ENCODE data around the gene C3.
"Not testable (repeated sequence)": the region's sequence is repeated elsewhere in the genome, so short reads cannot be mapped to it uniquely, and the experiment has no call there.

The C3 gene

DNA sequence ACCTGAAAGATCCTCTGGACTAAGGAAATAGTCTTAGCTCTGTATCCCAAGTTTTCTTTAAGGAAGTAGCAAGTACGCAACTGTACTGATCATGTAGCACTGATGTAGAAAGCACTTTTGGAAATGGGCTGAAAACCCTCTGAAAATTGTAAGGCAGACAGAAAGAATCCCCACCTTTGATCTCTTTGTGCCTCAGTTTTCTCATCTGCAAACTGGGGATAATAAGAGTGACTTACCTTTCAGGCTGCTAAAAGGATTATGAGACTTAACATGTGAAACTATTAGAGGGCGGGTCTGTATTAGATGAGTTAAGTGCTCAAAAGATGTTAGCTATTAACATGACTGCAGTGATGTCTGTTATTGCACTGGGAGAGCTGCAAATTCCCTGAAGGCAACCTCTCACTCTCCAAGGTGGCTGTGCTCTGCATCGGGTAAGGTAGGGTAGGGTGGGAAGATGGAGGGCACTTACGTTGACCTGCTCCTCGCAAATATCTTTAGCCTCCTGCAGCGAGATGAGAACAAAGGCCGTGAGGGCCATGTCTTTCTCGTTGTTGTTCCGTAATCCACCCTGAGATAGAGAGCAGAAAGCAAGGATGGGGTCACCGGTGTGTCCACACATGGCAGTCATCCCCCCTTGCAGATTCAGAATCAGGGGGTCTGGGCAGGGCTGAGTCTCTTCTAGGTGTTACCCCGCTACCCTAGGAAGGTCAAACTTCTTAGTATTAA lies 30.1 kb downstream of the C3 start:
- DNase-seq (ENCODE audit: low read depth) = no peak

DNA sequence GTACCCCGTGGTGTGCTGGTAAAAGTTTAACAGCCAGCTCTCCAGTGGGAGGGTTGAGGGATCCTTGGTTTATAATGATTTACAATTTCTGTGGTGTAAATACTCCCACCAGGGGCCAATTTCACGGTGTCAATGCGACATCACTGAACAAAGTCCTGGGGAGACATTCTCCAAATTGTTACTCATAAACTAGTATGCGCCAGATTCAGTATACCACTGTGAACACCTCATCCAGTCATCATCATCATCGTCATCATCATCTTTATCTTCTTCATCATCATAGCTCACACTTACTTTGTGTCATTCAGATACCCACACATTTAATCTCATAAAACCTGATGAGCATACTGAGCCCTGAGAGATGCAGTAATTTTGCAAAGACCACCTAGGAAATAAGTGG lies 33.3 kb downstream of the C3 start:
- no peak for DNase-seq (ENCODE audit: low read depth)

DNA sequence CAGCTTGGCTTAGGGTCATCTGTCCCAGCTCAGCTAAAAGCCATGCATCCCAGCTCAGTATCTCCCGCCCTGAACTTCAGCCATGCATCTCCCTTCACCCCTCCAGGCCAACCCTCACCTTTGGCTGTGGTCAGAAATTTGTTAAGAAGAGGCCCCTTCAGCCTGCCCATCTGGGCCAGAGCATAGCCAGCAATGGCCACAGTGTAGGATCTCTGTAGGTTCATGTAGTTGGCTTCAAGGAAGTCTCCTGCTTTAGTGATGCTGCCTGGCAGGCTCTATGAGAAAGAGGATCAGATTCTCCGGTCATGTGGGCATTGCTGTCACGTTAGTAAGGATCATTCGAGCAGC lies 33.8 kb downstream of the C3 start:
- no peak for DNase-seq (ENCODE audit: low read depth)

DNA sequence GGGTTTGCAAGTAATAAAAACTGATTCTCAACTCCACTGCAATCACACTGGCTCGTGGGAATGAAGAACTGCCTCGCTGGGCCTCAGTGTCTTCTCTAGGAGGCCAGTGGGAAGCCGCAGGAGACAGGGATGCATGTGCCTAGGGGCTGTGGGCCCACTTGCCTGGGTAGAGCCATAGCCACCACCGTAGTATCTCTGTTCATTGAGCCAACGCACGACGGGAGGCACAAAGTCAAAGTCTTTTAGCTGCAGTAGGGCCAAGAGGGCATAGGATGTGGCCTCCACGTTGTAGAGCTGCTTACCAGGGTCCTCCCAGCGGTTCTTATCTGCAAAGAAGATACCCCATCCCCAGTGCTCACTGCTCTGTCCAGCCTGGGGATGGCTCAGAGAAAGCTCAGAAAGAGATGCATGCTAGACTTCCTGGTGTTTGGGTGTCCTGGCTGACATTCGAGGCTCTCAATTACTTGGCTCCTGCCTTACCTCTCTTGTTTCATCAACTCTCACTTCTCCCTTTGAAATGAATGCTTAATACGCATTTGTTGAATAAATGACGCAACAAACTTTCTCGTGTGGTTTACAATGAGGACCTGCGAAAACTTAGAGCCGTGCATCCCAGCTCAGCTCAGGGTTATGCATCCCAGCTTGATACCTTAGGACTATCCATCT lies 34.4 kb downstream of the C3 start:
- no peak for DNase-seq (ENCODE audit: low read depth)

DNA sequence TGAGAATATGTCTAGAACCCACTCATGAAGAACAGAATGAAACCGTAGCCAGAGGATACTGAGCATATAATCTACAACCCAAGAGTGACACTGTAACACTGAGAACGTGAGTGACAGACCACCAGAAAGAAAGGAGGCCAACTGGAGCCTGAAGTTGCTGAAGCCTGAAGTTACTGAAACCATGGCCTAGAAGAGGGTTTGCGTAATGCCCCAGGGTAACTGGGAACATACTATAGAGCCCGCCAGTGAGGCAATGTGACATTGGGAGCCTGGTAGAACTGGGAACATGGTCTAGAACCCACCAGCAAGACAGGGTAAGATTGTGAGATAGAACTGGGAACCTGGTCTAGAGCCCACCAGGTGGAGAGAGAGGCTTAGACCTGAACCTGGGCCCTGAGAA lies 35.0 kb downstream of the C3 start:
- no peak for DNase-seq (ENCODE audit: low read depth)

DNA sequence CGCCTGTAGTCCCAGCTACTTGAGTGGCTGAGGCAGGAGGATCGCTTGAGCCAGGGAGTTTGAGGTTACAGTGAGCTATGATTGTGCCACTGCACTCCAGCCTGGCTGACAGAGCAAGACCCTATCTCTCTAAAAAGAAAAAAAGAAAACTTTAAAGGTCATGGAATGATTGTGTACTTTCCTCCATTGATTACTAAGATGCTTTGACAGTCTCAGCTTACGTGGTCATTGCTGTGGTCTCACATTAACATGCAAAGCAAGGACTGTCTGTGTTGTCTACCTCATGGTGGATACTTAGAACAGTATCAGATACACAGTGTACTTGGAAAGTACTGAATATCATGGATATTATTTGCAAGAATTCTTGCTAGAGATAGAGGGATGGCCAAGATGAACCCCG lies 36.5 kb downstream of the C3 start:
- no peak for DNase-seq (ENCODE audit: low read depth)

DNA sequence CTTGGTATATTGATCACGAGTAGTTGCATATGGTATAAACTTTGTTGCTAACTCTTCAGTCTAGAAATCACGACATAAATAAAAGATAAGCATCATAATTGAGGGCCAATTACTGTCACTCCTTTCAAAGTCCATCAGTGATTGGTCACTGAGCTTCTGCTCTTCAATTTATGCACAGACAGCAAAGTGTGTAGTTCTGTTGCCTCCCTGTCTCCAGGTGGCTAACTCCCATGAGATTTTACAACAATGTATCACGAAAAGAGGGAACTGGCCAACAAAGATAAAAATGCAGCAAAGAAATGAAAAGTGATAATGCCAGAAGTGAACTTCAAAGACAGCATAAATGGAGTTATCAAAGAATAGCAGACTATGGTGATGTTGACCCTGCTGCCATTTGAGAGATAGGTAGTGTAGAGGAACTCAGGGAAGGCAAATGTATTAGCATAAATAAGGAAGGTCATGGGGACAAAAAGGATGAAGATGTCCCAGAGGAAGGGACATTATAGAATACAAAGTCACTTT lies 37.8 kb downstream of the C3 start:
- DNase-seq (ENCODE audit: low read depth) = no peak

DNA sequence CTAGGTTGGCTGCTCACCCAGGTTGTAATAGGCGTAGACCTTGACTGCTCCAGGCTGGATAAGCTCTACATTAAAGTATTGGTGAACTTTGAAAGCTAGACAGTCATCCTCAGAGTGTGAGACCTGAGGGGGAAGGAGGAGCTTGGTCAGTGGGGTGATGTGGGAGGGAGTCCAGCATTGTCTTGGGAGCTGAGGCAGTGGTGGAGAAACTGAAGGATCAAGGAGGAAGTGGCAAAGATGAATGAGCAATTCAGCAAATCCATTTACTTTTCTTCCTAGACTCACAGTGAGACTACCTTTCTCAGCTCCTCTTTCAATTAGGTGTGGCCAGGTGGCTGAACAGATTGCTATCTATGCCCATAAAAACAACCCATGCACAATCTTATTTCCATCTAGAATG lies 40.3 kb downstream of the C3 start:
- no peak for DNase-seq (ENCODE audit: low read depth)

DNA sequence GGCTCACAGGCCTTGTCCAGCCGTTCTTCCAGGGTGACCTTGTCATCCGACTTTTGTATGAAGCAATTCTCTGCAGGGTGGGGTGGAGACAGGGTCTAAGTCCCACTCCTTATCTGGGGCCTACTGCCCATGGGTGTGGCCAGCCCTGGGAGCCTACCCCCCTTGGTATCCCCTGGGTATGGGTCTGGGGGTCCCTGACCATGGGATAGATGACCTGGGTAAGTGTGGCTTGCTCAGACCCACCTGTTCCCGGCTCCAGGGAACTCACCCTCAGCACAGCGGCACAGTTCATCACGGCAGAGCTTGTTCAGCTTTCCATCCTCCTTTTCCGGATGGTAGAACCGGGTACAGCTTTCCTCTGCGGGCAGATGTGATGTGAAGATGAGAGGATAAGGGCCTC lies 41.3 kb downstream of the C3 start:
- DNase-seq (ENCODE audit: low read depth) = no peak

DNA sequence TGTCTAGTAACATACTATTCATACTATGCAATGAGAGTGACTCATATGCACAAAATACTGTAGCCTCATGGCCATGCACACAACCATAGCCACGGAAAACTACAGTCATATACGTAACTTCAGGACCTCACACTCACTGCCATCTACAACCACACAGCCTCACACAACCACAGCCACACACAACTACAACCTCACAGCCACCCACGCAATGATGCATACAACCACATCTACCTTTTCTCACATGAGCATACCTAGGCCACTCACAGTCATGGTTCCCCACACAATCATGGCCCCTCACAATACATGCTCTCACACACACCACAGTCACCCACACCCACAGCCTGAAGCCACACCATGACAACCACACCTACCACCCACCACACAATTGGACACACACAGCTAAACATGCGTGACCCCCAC lies 41.8 kb downstream of the C3 start:
- DNase-seq (ENCODE audit: low read depth) = no peak

DNA sequence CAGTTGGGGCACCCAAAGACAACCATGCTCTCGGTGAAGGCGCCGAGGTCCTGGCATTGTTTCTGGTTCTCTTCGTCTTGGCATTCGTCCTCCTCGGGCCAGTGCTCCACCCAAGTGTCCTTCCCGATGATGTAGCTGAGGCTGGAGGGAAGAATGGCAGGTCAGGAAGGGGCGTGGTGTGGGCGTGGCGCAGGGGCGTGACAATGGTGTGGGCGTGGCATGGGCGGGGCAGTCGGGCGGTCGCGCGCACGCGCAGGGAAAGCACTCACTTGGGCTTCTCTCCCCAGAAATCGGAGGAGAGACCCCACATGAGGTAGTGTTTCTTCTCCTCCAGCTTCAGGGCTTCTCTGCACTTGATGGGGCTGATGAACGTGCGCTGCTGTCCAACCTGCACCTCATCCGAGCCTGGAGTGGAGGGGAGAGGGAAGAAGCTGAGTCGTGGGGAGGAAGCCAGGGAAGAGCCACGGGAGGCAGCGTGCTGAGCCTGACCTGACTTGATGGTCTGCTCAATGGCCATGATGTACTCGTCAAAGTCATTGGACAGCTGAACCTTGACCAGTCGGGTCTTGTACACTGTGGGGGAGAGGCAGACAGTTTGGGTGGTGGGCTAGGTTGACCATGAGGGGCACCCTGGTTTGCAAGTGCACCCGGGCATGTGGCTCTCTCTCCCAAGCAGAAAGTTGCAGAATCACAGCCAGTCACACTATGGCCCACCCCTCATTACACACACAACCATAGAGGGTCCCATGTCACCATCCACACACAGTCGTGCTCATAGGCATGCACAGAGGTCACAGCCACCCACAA lies 42.4 kb downstream of the C3 start:
- DNase-seq (ENCODE audit: low read depth) = no peak

DNA sequence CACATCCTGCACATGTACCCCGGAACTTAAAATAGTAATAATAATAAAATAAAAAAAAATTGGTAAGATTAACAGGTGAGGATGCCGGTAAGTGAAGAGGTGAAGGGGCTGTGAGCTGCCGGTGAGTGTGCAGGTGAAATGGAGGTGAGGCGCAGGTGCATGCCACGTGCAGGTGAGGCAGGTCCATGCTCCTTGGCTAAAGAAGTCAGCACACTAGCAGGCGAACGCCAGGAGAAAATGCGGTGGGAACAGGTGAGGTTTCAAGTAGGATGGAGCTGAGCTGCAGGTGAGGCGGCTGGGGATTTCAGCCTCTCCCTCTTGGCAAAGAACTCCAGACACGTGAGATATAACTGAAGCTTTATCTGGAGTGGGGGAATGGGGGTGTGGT lies 43.0 kb downstream of the C3 start:
- DNase-seq (ENCODE audit: low read depth) = no peak

DNA sequence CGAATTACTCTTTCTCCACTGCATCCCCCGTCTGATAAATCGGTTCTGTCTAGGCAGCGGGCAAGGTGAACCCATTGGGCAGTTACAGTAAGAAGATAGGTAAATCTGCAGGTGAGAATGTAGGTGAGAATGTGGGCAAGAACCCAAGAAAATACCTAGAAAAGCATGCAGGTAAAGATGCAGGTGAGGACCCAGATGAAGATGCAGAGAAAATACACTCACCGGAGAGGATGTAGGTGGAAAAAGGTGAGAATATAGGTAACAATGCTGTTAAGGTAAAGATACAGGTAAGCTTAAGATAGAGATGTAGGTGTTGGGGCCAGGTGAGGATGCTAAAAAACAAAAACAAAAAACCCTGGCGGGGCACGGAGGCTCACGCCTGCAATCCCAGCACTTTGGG lies 44.2 kb downstream of the C3 start:
- no peak for DNase-seq (ENCODE audit: low read depth)

DNA sequence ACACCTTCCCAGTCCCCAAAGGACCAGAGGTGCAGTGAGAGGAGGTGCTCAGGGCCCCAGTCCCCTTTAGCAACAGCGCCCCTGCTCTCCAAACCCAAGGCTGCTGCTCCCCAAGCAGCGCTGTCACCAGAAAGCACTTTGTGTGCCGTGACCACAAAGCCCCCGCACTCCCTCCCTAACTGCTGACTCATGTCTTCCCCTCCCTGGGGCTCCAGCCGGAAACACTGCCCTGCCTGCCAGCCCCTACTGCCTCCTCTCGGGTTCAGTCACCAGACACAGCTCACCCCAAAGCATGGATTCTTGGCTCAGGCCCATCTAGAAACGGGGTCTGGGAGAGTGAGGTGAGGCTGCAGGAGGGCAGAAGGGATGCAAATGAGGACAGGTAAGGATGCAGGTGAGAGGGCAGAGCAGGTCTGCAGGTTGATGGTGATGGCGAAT lies 45.6 kb downstream of the C3 start:
- peak; percentile 56 for DNase-seq (ENCODE audit: low read depth)

DNA sequence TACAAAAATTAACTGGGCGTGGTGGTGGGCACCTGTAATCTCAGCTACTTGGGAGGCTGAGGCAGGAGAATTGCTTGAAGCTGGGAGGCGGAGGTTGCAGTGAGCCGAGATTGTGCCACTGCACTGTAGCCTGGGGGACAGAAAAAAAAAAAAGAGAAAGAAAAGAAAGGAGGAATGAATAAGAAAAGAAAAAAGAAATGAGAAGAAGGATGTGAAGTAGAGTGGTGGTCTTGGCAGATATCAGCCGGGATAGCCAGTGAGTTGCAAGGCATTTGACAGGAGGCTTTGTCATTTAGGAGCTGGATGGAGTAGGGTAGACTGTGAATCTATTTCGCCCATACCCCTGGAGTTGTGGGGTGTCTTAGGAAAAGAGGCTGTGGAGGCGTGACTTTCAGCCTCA lies 46.0 kb downstream of the C3 start:
- not testable (repeated sequence) for DNase-seq (ENCODE audit: low read depth)

DNA sequence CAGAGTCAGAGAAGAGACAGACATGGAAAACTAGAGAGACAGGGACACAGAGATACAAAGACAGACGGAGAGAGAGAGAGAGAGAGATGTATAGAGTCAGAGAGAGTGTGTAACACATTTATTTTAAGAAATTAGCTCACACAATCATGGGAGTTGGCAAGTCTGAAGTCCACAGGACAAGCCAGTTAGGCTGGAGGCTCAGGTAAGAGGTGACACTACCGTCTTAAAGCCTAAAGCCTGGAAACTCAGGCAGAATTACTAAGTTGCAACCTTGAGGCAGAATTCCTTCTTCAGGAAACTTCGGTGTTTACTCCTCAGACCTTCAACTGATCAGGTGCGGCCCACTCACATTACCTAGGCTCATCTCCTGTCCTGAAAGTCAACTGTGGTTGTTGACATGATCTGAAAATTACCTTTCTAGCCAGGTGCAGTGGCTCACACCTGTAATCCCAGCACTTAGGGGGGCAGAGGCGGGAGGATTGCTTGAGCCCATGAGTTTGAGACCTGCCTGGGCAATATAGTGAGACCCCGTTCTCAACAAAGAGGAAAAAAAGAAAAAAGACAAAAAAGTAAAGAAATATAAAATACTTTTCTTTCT lies 47.7 kb downstream of the C3 start:
- DNase-seq (ENCODE audit: low read depth) = no peak

DNA sequence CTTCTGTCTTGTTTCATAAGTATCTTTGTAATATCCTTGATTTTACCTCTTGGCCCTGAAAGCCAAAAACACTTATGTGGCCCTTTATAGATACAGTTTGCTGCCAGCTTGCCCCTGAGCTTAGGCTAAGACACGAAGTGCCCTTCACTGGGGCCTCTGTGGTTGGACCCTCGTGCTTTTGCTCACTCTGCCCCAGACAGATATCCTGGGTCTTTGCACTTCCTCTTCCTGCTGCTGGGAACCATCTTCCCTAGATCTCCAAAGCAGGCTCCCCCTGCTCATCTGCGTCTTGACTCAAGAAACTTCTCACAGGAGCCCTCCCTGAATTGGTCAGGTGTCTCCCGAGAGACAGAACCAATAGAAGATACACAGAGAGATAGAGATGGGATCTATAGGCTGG lies 48.5 kb downstream of the C3 start:
- DNase-seq (ENCODE audit: low read depth) = no peak

DNA sequence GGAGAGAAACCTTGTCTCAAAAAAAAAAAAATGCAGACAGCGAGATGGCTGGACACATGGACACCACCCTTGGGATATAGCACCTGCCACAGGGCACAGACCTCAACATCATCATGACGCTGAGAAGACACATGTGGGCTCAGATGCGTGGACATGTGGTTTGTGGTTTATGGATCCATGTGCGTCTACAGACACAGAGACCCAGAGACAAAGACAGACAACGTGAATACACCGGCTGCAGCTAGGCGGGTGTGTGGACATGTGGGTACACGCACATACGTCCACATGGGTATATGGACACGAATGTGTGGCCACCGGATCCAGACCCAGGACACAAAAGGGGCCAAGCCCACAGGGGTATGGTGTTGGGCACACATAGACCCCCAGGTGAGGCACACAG lies 51.8 kb downstream of the C3 start:
- no peak for DNase-seq (ENCODE audit: low read depth)

DNA sequence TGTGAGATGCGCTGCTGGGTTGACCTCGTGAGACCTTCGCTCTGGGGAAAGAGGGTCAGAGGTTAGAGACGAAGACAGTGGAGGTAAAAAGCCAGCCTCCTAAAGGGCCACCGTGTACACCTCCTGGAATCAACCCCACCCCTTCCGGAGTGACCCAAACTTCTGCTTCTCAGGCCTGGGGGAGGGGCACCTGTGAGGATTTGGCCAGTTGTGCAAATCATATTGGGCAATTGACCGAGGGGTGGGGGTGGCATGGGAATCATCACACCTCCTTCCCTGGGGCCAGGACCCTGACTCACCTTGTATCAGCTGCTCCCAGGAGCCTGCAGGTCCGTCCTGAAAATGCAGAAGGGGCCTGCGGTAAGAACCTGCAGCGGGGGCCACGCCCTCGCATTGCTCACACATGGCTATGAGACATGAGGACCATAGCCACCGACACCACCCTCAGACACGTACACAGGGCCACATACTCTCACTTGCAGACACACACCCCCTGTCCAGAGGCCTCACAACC lies 53.3 kb downstream of the C3 start:
- no peak for DNase-seq (ENCODE audit: low read depth)

DNA sequence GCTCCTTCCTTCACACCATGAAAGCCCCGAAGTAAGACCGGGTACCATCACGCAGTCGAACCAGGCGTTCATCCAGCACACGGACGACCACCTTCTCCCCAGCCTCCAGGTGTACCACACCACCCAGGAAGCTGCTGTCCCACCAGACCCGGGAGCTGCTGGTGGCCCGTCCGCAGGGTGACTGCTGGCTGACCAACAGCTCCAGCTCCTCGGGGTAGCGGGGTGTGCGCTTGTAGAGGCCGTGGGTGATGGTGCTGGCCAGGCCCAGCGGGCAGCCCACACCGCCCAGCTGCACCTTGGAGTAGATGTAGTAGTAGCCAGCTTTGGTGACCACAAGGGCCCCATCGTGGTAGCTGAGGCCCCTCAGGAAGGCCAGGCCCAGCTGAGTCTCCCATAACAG lies 55.5 kb downstream of the C3 start:
- DNase-seq (ENCODE audit: low read depth) = no peak

DNA sequence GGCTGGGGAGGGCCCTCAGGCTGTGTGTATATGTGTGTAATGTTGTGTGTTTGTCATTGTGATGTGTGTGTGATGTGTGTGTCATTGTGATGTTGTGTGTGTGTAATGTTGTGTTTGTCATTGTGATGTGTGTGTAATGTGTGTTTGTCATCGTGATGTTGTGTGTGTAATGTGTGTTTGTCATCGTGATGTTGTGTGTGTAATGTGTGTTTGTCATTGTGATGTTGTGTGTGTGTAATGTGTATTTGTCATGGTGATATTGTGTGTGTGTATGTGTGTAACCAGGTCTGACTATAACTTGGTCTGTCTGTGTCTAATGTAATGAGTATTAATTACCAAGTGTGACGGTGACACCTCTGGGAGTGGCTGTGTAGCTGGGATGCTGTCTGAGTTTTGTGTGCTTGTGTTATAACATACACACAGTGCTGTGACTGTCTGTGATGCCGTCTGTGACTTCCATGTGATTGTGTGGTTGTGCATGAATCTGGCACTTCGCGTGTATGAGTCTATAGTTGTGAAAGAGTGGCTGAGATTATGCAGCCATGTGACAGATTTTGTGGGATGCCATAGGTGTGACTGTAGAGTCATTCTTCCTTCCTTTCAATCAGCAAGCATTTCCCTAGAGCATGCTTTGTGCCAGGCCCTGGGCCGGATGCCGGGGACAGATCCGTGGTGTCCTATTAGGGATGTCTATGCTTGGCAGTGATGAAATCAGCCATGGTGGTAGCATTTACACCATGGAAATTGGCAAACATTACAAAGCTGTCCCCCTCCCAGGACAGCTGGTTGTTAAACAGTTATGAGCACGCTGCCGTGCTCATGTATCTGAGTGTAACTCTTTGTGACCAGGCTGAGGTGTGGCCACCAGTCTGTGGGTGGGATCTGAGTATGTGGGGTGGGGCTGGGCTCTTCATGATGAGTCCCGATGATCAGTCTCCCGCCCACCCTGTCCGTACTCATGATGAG lies 56.9 kb downstream of the C3 start:
- no peak for DNase-seq (ENCODE audit: low read depth)

All from stromal cell of bone marrow (primary cell).